DND-41 (cell line): ENCODE data around the gene FGR.

Experiments used
- CTCF ChIP-seq: IDR thresholded peaks from 2 replicates; pipeline ENCODE4 v1.5.1; 2012; ENCODE audit warnings: borderline replicate concordance, low read length, moderate library complexity, mild to moderate bottlenecking; ENCODE audit not compliant: poor library complexity, severe bottlenecking; ENCODE audit errors: extremely low read depth
- EZH2 ChIP-seq: IDR thresholded peaks from 3 replicates; pipeline ENCODE4 v1.6.1; 2012; ENCODE audit warnings: borderline replicate concordance, low read depth, mild to moderate bottlenecking, moderate library complexity, low read length, inconsistent platforms; ENCODE audit not compliant: severe bottlenecking

GRCh38 chr1:27571439-27572018 is 63.5 kb downstream of the FGR start:
- TF ChIP-seq CTCF (no peak), EZH2 (no peak)
